ENCODE data around the gene GAS6.

GAS6 gene

GRCh38 chr13:113822956-113823744, 40.7 kb downstream of the GAS6 start:
- peaks cover 67% of the 10 kb centered on the region for H3K36me3 ChIP-seq
- H3K27ac ChIP-seq = no peak overlapping the region
- TF ChIP-seq CTCF (IDR thresholded peaks at IDR 0.05; ENCODE audit: low read depth, low read length) = no peak

GRCh38 chr13:113822266-113822665, 41.6 kb downstream of the GAS6 start:
- no peak overlapping the region for H3K27ac ChIP-seq
- no peak for DNase-seq
- H3K27me3 ChIP-seq (ENCODE audit: insufficient read depth, low read depth, severe bottlenecking) = no peaks in the 10 kb centered on the region
- no peaks in the 10 kb centered on the region for H3K9me3 ChIP-seq (ENCODE audit: severe bottlenecking)
- H3K36me3 ChIP-seq = peaks cover 60% of the 10 kb centered on the region
- no peak overlapping the region for H3K4me3 ChIP-seq (ENCODE audit: low read depth, low read length)
- no peak for TF ChIP-seq CTCF (IDR thresholded peaks at IDR 0.05; ENCODE audit: low read depth, low read length)

More at GRCh38 chr13:113822956-113823744, 40.7 kb downstream of the GAS6 start:
- DNase-seq = no peak
- H3K9me3 ChIP-seq (ENCODE audit: severe bottlenecking) = no peaks in the 10 kb centered on the region
- H3K4me3 ChIP-seq (ENCODE audit: low read depth, low read length) = no peak overlapping the region
- H3K27me3 ChIP-seq (ENCODE audit: insufficient read depth, low read depth, severe bottlenecking) = no peaks in the 10 kb centered on the region

- no peak for TF ChIP-seq CTCF (IDR thresholded peaks at IDR 0.05; ENCODE audit: low read depth, low read length)
- no peak for DNase-seq
- Histone ChIP-seq H3K36me3 (peaks cover 55% of the 10 kb centered on the region), H3K27ac (peak overlapping the region; percentile 26; the same call in 1 of the 2 replicates), H3K27me3 (ENCODE audit: insufficient read depth, low read depth, severe bottlenecking) (no peaks in the 10 kb centered on the region), H3K9me3 (ENCODE audit: severe bottlenecking) (no peaks in the 10 kb centered on the region), H3K4me3 (ENCODE audit: low read depth, low read length) (no peak overlapping the region)
Measured at GRCh38 chr13:113821847-113822246, 42.0 kb downstream of the GAS6 start.

- TF ChIP-seq CTCF (IDR thresholded peaks at IDR 0.05; ENCODE audit: low read depth, low read length) = no peak
- H3K36me3 ChIP-seq = peaks cover 53% of the 10 kb centered on the region
- no peaks in the 10 kb centered on the region for H3K27me3 ChIP-seq (ENCODE audit: insufficient read depth, low read depth, severe bottlenecking)
- DNase-seq = no peak
- H3K4me3 ChIP-seq (ENCODE audit: low read depth, low read length) = no peak overlapping the region
- H3K9me3 ChIP-seq (ENCODE audit: severe bottlenecking) = no peaks in the 10 kb centered on the region
- peak overlapping the region; percentile 26; the same call in 1 of the 2 replicates for H3K27ac ChIP-seq
Measured at GRCh38 chr13:113820813-113821651, 42.8 kb downstream of the GAS6 start.

- no peak for TF ChIP-seq CTCF (IDR thresholded peaks at IDR 0.05; ENCODE audit: low read depth, low read length)
- no peak for DNase-seq
- Histone ChIP-seq H3K27me3 (ENCODE audit: insufficient read depth, low read depth, severe bottlenecking) (no peaks in the 10 kb centered on the region), H3K4me3 (ENCODE audit: low read depth, low read length) (no peak overlapping the region), H3K36me3 (peaks cover 46% of the 10 kb centered on the region), H3K27ac (peak overlapping the region; percentile 6; the same call in 1 of the 2 replicates), H3K9me3 (ENCODE audit: severe bottlenecking) (no peaks in the 10 kb centered on the region)
Measured at GRCh38 chr13:113819731-113820715, 43.9 kb downstream of the GAS6 start.

All from WERI-Rb-1 (cell line).